WTC11 (cell line): ENCODE measurements around the gene UHMK1.

Experiments used
- CTCF ChIP-seq: fragments of 200-600 bp; IDR thresholded peaks from 2 replicates; pipeline ENCODE4 v1.8.0; 2022; ENCODE audit warnings: antibody characterized with exemption
- ERG ChIP-seq: fragments of 250-450 bp; sonication (Bioruptor Pico); IDR thresholded peaks from 2 replicates; pipeline ENCODE4 v1.8.0; 2021; ENCODE audit warnings: mild to moderate bottlenecking
- ESRRA ChIP-seq: sonication (generic); formaldehyde crosslinking; IDR thresholded peaks from 2 replicates; pipeline ENCODE4 v1.8.1; 2022; ENCODE audit warnings: mild to moderate bottlenecking, missing genetic modification reagents, borderline replicate concordance
- MLX ChIP-seq: sonication (generic); formaldehyde crosslinking; IDR thresholded peaks from 2 replicates; pipeline ENCODE4 v1.8.1; 2023; ENCODE audit warnings: mild to moderate bottlenecking, missing genetic modification reagents, moderate library complexity
- NFE2L1 ChIP-seq: sonication (generic); formaldehyde crosslinking; IDR thresholded peaks from 2 replicates; pipeline ENCODE4 v1.8.1; 2023; ENCODE audit warnings: missing genetic modification reagents
- SP1 ChIP-seq: sonication (generic); formaldehyde crosslinking; conservative IDR thresholded peaks from 2 replicates; pipeline ENCODE4 v1.8.1; 2022; ENCODE audit warnings: missing genetic modification reagents
- TEAD4 ChIP-seq: sonication (generic); formaldehyde crosslinking; IDR thresholded peaks from 2 replicates; pipeline ENCODE4 v1.8.0; 2022; ENCODE audit warnings: mild to moderate bottlenecking, missing genetic modification reagents
- USF2 ChIP-seq: sonication (generic); formaldehyde crosslinking; IDR thresholded peaks from 2 replicates; pipeline ENCODE4 v1.8.1; 2023; ENCODE audit warnings: mild to moderate bottlenecking, missing genetic modification reagents, moderate library complexity
- ZNF138 ChIP-seq: sonication (generic); formaldehyde crosslinking; conservative IDR thresholded peaks from 2 replicates; pipeline ENCODE4 v1.8.1; 2022; ENCODE audit warnings: mild to moderate bottlenecking, moderate library complexity, missing genetic modification reagents
- ZNF263 ChIP-seq: sonication (generic); formaldehyde crosslinking; IDR thresholded peaks from 2 replicates; pipeline ENCODE4 v1.8.1; 2022; ENCODE audit warnings: low read depth, mild to moderate bottlenecking, moderate library complexity, missing genetic modification reagents
- ZNF512 ChIP-seq: sonication (generic); formaldehyde crosslinking; IDR thresholded peaks from 2 replicates; pipeline ENCODE4 v1.8.1; 2022; ENCODE audit warnings: missing genetic modification reagents, borderline replicate concordance

- TF ChIP-seq TEAD4 (CRISPR knock-in tag) (no peak), ZNF512 (CRISPR knock-in tag) (no peak), CTCF (no peak), ZNF263 (CRISPR knock-in tag) (no peak), ERG (CRISPR knock-in tag) (no peak), NFE2L1 (CRISPR knock-in tag) (no peak), ZNF138 (no peak), MLX (CRISPR knock-in tag) (no peak), USF2 (CRISPR knock-in tag) (no peak), SP1 (CRISPR knock-in tag) (no peak), ESRRA (CRISPR knock-in tag) (no peak)
These were observed 3.2 kb downstream of the UHMK1 start for GRCh38 chr1:162500805-162501204.
